Karpas-422 (cell line): Measurements from ENCODE around the gene CYB5R3. TPM values are rescaled to one million over a fixed set of nuclear protein-coding genes. Genes with fewer than 3 reads are reported as not detected.
"Not testable (repeated sequence)": the region's sequence is repeated elsewhere in the genome, so short reads cannot be mapped to it uniquely, and the experiment has no call there.

Experiments
- DNase-seq: peaks from one replicate; pipeline ENCODE4 v3.0.0-alpha.2; 2015
- H2AFZ ChIP-seq: fragments of 200-600 bp; sonication (generic); 2 replicates; pipeline ENCODE4 v1.6.1; 2014; ENCODE audit warnings: antibody characterized with exemption, low read length, mixed read lengths
- H3K27ac ChIP-seq: fragments of 200-600 bp; sonication (generic); 2 replicates; pipeline ENCODE4 v1.5.1; 2014; ENCODE audit warnings: mild to moderate bottlenecking, low read length, moderate library complexity
- H3K27me3 ChIP-seq: fragments of 200-600 bp; sonication (generic); 2 replicates; pipeline ENCODE4 v1.6.1; 2014; ENCODE audit warnings: low read length, mixed read lengths
- H3K36me3 ChIP-seq: fragments of 200-600 bp; sonication (generic); 2 replicates; pipeline ENCODE4 v1.6.1; 2014; ENCODE audit warnings: low read length, mixed read lengths; ENCODE audit not compliant: insufficient read depth
- H3K4me1 ChIP-seq: fragments of 200-600 bp; sonication (generic); 2 replicates; pipeline ENCODE4 v1.6.1; 2014; ENCODE audit warnings: mild to moderate bottlenecking, low read length, mixed read lengths
- H3K4me2 ChIP-seq: fragments of 200-600 bp; sonication (generic); 2 replicates; pipeline ENCODE4 v1.6.1; 2014; ENCODE audit warnings: low read length, low read depth, mild to moderate bottlenecking; ENCODE audit not compliant: poor library complexity, severe bottlenecking
- H3K4me3 ChIP-seq: fragments of 200-600 bp; sonication (generic); 2 replicates; pipeline ENCODE4 v1.5.1; 2014; ENCODE audit warnings: mild to moderate bottlenecking, antibody characterized with exemption, low read length, mixed read lengths
- H3K79me2 ChIP-seq: fragments of 200-600 bp; sonication (generic); 2 replicates; pipeline ENCODE4 v1.6.1; 2014; ENCODE audit warnings: mild to moderate bottlenecking, low read length, mixed read lengths
- H3K9ac ChIP-seq: fragments of 200-600 bp; sonication (generic); 2 replicates; pipeline ENCODE4 v1.6.0; 2014; ENCODE audit warnings: low read length
- H3K9me2 ChIP-seq: fragments of 200-600 bp; sonication (generic), shearing (Covaris generic); replicated peaks from 2 replicates; pipeline ENCODE4 v1.6.0; 2014; ENCODE audit warnings: mild to moderate bottlenecking, low read length, moderate library complexity; ENCODE audit not compliant: insufficient read depth
- H3K9me3 ChIP-seq: fragments of 300-700, 200-600 bp; sonication (generic); 2 replicates; pipeline ENCODE4 v1.6.1; 2014; ENCODE audit warnings: low read length, mixed read lengths
- H4K20me1 ChIP-seq: fragments of 200-600 bp; sonication (generic); 2 replicates; pipeline ENCODE4 v1.6.1; 2014; ENCODE audit warnings: mild to moderate bottlenecking, antibody characterized with exemption, low read length, low read depth; ENCODE audit not compliant: insufficient read depth
- total RNA-seq: library from RNA; depleted of rRNA; stranded (reverse); fragments of >200 nt; shearing (Covaris generic); gene quantifications from 2 replicates; pipeline ENCODE4 v1.2.3, GENCODE V29; 2014; ENCODE audit warnings: low replicate concordance

CYB5R3 gene
- total RNA-seq, 1 experiment from 2014 or later, result 27.5 TPM

GRCh38 chr22:42617155-42617983 lies 31.8 kb downstream of the CYB5R3 start:
- Histone ChIP-seq H3K4me3 (no peak overlapping the region), H3K27ac (no peak overlapping the region), H3K79me2 (peaks cover 19% of the 10 kb centered on the region), H3K36me3 (peaks cover 1% of the 10 kb centered on the region; the same call in 1 of the 2 replicates), H3K9me2 (no peaks in the 10 kb centered on the region), H4K20me1 (peaks cover 5% of the 10 kb centered on the region; the same call in 1 of the 2 replicates), H3K9ac (no peak overlapping the region; the same call in 1 of the 2 replicates), H3K4me2 (no peak overlapping the region), H3K4me1 (peaks cover 25% of the 10 kb centered on the region), H2AFZ (no peak overlapping the region), H3K27me3 (no peaks in the 10 kb centered on the region), H3K9me3 (no peaks in the 10 kb centered on the region)
- DNase-seq, result no peak

- Histone ChIP-seq H3K4me1 (peaks cover 28% of the 10 kb centered on the region), H4K20me1 (peaks cover 10% of the 10 kb centered on the region; the same call in 1 of the 2 replicates), H3K9ac (peak overlapping the region; percentile 90), H3K4me2 (peak overlapping the region; percentile 77), H3K79me2 (peaks cover 35% of the 10 kb centered on the region), H3K27ac (peak overlapping the region; percentile 84), H3K4me3 (peak overlapping the region; percentile 57)
- not testable (repeated sequence) for H3K9me2 ChIP-seq, H2AFZ ChIP-seq, DNase-seq, H3K27me3 ChIP-seq, H3K9me3 ChIP-seq, H3K36me3 ChIP-seq
Measured at GRCh38 chr22:42615860-42616175, 33.4 kb downstream of the CYB5R3 start.

DNA sequence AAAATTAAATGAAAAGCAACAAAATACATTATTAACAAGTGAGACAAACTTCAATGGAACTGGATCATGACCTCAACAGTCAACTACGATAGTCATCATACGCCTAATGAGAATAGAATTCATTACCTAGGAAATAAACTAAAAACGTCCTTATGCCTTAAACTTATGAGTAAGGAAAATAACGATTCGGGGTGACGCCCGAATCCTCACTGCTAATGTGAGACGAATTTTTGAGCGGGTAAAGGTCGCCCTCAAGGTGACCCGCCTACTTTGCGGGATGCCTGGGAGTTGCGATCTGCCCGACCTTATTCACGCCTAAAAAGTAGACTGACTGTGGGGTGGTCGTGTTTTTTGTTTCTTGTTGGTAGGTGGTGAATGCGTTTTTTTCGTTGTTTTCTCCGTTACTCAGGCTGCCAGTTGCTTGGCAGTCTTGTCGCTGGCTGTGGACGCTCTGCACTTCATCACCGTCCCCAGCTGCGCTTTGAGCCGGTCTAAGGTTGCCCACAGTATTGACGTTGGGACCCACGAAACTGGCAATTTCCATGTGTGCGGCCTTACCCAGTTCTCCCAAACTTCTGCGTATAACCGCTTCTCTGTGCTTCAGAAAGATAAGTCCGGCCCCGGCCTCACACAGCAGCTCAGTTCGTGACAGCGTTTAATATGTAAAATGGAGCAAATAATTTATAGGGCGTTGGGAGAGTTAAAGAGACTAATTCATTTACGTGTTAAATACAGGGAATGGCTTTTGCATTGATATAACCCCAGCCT lies 33.9 kb downstream of the CYB5R3 start:
- Histone ChIP-seq H3K79me2 (peaks cover 40% of the 10 kb centered on the region), H3K9me2 (no peaks in the 10 kb centered on the region), H3K4me2 (peak overlapping the region; percentile 77), H3K27me3 (no peaks in the 10 kb centered on the region), H2AFZ (no peak overlapping the region; the same call in 1 of the 2 replicates), H3K9me3 (no peaks in the 10 kb centered on the region), H3K4me3 (peak overlapping the region; percentile 82), H3K36me3 (peaks cover 14% of the 10 kb centered on the region; the same call in 1 of the 2 replicates), H3K4me1 (peaks cover 28% of the 10 kb centered on the region), H4K20me1 (peaks cover 10% of the 10 kb centered on the region; the same call in 1 of the 2 replicates), H3K9ac (peak overlapping the region; percentile 90), H3K27ac (peak overlapping the region; percentile 84)
- peak; percentile 97 for DNase-seq

DNA sequence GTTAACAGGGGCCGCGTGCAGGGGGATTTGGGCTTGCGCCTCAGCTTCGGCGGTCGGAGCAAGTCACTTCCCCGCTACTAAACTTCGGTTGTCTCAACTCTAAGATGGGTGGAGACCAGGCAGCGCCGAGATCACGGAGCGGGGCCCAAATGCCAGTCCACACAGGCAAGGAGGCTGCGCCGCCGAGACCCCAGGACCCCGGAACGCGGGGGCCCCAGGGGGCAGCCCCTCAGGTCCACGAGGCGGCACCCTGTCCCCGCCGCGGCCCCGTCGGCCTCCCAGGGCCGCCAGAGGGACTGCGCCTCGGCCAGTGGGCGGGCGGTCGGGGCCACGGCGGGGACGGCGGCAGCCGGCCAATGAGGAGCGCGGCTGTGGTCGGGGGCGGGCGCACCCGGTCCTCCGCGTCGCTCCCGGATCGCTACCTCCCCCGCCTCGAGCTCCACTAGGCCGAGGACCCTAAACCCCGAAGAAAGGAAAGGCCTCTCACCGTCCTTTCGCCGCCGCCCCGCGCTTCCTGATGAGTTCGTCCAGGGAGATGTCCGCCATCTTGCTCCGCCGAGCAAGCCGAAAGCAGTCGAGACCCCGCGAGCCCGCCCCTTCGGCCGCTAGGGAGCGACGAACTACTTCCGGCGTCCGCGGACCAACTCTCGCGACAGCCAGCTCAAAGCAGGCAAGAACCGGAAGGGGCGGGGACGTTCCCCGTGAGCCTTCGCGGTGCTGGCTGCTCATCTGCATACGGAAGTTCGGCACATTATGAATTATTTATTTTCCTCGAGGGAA lies 34.7 kb downstream of the CYB5R3 start, which contains the start of gene POLDIP3:
TSS of gene POLDIP3 (minus strand) at position 572 of the 780 bp plus-strand sequence. CDS start at position 546, 26 bp downstream.
- DNase-seq, result peak; percentile 99
- peaks cover 11% of the 10 kb centered on the region; the same call in 1 of the 2 replicates for H4K20me1 ChIP-seq
- H3K4me1 ChIP-seq, result peaks cover 28% of the 10 kb centered on the region
- no peaks in the 10 kb centered on the region for H3K9me3 ChIP-seq
- H2AFZ ChIP-seq, result peak within 1 kb of the TSS; percentile 23; the same call in 1 of the 2 replicates
- peak within 1 kb of the TSS; percentile 84 for H3K27ac ChIP-seq
- H3K9ac ChIP-seq, result peak within 1 kb of the TSS; percentile 90
- no peaks in the 10 kb centered on the region for H3K9me2 ChIP-seq
- peak within 1 kb of the TSS; percentile 82 for H3K4me3 ChIP-seq
- H3K36me3 ChIP-seq, result peaks cover 17% of the 10 kb centered on the region; the same call in 1 of the 2 replicates
- H3K79me2 ChIP-seq, result peaks cover 48% of the 10 kb centered on the region
- no peaks in the 10 kb centered on the region for H3K27me3 ChIP-seq
- H3K4me2 ChIP-seq, result peak within 1 kb of the TSS; percentile 77

DNA sequence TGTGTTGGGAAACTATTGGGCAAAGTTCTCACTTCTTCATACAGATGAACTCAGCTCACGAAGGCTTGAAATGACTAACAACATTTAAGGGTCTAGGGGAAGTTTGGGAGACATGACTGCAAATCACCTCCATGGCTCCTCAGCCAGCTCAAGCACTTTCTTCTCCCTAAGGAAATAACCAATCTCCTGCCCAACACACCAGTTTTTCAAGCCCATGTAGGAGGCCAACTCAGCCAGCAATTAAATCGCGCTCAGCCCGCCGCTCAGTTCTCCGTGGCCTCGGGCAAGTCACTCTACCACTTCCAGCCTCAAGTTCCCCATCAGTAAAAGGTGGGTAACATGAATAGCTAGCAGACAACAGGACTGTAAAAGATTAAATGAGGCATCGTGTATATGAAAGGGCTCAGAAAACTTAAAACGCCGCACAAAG lies 35.3 kb downstream of the CYB5R3 start:
- no peaks in the 10 kb centered on the region for H3K9me2 ChIP-seq
- peak overlapping the region; percentile 77 for H3K4me2 ChIP-seq
- peaks cover 54% of the 10 kb centered on the region for H3K79me2 ChIP-seq
- H3K27ac ChIP-seq, result peak overlapping the region; percentile 84
- H3K9me3 ChIP-seq, result no peaks in the 10 kb centered on the region
- H3K9ac ChIP-seq, result peak overlapping the region; percentile 90
- DNase-seq, result no peak
- H4K20me1 ChIP-seq, result peaks cover 17% of the 10 kb centered on the region; the same call in 1 of the 2 replicates
- peaks cover 28% of the 10 kb centered on the region for H3K4me1 ChIP-seq
- H3K4me3 ChIP-seq, result peak overlapping the region; percentile 82
- peaks cover 23% of the 10 kb centered on the region; the same call in 1 of the 2 replicates for H3K36me3 ChIP-seq
- H3K27me3 ChIP-seq, result no peaks in the 10 kb centered on the region
- peak overlapping the region; percentile 23; the same call in 1 of the 2 replicates for H2AFZ ChIP-seq

DNA sequence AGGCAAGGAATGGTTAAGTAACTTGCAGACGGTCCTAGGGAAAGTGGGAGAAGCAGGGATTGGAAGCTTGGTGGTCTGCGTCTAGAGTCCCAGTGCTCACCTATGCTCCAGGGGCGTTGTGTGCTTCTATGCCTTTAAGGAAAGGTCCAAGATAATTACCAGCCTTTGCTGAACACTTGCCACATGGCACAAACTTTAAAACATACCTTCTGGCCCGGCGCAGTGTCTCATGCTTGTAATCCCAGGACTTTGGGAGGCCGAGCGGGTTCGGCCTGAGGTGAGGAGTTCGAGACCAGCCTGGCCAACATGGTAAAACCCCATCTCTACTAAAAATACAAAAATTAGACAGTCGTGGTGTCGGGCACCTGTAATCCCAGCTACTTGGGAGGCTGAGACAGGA lies 36.9 kb downstream of the CYB5R3 start:
- Histone ChIP-seq H3K79me2 (peaks cover 65% of the 10 kb centered on the region), H3K27ac (no peak overlapping the region), H3K36me3 (peaks cover 29% of the 10 kb centered on the region; the same call in 1 of the 2 replicates), H3K27me3 (no peaks in the 10 kb centered on the region), H3K4me1 (peaks cover 28% of the 10 kb centered on the region), H2AFZ (no peak overlapping the region), H4K20me1 (peaks cover 20% of the 10 kb centered on the region; the same call in 1 of the 2 replicates), H3K9me2 (no peaks in the 10 kb centered on the region), H3K9ac (no peak overlapping the region), H3K9me3 (no peaks in the 10 kb centered on the region), H3K4me3 (no peak overlapping the region), H3K4me2 (no peak overlapping the region)
- no peak for DNase-seq

DNA sequence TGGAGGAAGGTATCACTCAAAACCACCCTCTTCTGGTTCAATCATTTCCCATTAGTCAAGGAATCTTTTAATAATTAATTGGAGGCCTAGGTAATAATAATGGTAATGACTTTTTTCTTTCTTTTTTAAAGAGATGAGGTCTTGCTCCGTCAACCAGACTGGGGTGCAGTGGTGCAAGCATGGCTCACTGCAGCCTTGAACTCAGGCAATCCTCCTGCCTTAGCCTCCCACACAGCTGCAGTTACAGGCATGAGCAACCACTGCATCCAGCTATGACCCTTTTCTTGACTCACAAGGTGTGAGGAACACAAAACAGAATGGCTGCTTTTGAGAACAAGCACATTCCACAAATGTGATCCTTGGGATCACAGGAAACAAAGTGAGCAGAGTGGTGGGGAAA lies 38.1 kb downstream of the CYB5R3 start:
- H3K4me1 ChIP-seq, result peaks cover 24% of the 10 kb centered on the region
- H3K4me3 ChIP-seq, result no peak overlapping the region
- H4K20me1 ChIP-seq, result peaks cover 20% of the 10 kb centered on the region; the same call in 1 of the 2 replicates
- no peak overlapping the region for H3K9ac ChIP-seq
- H3K9me2 ChIP-seq, result no peaks in the 10 kb centered on the region
- no peaks in the 10 kb centered on the region for H3K27me3 ChIP-seq
- H3K9me3 ChIP-seq, result no peaks in the 10 kb centered on the region
- H3K79me2 ChIP-seq, result peaks cover 74% of the 10 kb centered on the region
- H2AFZ ChIP-seq, result no peak overlapping the region
- H3K4me2 ChIP-seq, result no peak overlapping the region
- DNase-seq, result no peak
- H3K27ac ChIP-seq, result no peak overlapping the region
- H3K36me3 ChIP-seq, result peaks cover 29% of the 10 kb centered on the region; the same call in 1 of the 2 replicates
